Prostate gland (tissue), 2 donors: ENCODE measurements around the gene FGFRL1. TPM values are rescaled to one million over a fixed set of nuclear protein-coding genes. Genes with fewer than 3 reads are reported as not detected.
"Not testable (repeated sequence)": the region's sequence is repeated elsewhere in the genome, so short reads cannot be mapped to it uniquely, and the experiment has no call there.

ENCODE experiments used
- DNase-seq: peaks from one replicate; pipeline ENCODE4 v3.0.0-alpha.2; 2019; ENCODE audit warnings: low spot score
- H3K27ac ChIP-seq, 2 donors: fragments of 200-600 bp; sonication (generic); 2 replicates each; pipeline ENCODE4 v1.5.1; 2017 to 2019
- H3K27me3 ChIP-seq: fragments of 200-600 bp; sonication (generic); replicated peaks from 2 replicates; pipeline ENCODE4 v1.5.1; 2019; ENCODE audit not compliant: insufficient read depth
- H3K36me3 ChIP-seq, 2 donors: fragments of 200-600 bp; sonication (generic); 1 replicate in 1 of 2; 2 replicates in 1 of 2; pipeline versions ENCODE4 v1.5.1 to v1.8.1; 2017 to 2019
- H3K4me1 ChIP-seq: fragments of 200-600 bp; sonication (generic); replicated peaks from 2 replicates; pipeline ENCODE4 v1.5.1; 2019
- H3K4me3 ChIP-seq, 2 donors: fragments of 200-600 bp; sonication (generic); 2 replicates each; pipeline ENCODE4 v1.5.1; 2017 to 2019
- H3K9me3 ChIP-seq: fragments of 200-600 bp; sonication (generic); 2 replicates; pipeline ENCODE4 v1.5.1; 2017
- POLR2A ChIP-seq: fragments of 450-650 bp; IDR thresholded peaks from one replicate; pipeline ENCODE4 v1.6.1; 2016; ENCODE audit warnings: antibody characterized with exemption, mild to moderate bottlenecking
- POLR2AphosphoS5 ChIP-seq: sonication (generic); formaldehyde crosslinking; IDR thresholded peaks from one replicate; pipeline ENCODE4 v1.6.1; 2017; ENCODE audit warnings: antibody characterized with exemption
- WGBS: methylation state at CpG from one replicate; pipeline ENCODE4 v1.1.5; 2018; 5-methylcytosine and 5-hydroxymethylcytosine counted together
- intact Hi-C: fragments of 100-400 bp; cut with DNase I; formaldehyde crosslinking; loops from one replicate; pipeline ENCODE4 v1.14.2; 2022
- total RNA-seq, 2 donors: library from RNA; depleted of rRNA; stranded (reverse); fragments of >200 nt; gene quantifications; one replicate each; pipeline ENCODE4 v1.1.0, GENCODE V29; 2016
- TF ChIP-seq, protein P1 (sequence below), 4 experiments: fragments of 200-600 bp in 2 of 4; fragments of 450-650 bp in 2 of 4; sonication (generic) in 2 of 4; IDR thresholded peaks; 1 replicate in 3 of 4; 2 replicates in 1 of 4; pipeline ENCODE4 v1.5.1; 2016 to 2019; ENCODE audit warnings: antibody characterized with exemption in 4 of 4, mild to moderate bottlenecking in 2 of 4, moderate library complexity in 2 of 4

FGFRL1 gene
- total RNA-seq, 2 donors from 2014 or later: 26.6 to 29.4 TPM

DNA sequence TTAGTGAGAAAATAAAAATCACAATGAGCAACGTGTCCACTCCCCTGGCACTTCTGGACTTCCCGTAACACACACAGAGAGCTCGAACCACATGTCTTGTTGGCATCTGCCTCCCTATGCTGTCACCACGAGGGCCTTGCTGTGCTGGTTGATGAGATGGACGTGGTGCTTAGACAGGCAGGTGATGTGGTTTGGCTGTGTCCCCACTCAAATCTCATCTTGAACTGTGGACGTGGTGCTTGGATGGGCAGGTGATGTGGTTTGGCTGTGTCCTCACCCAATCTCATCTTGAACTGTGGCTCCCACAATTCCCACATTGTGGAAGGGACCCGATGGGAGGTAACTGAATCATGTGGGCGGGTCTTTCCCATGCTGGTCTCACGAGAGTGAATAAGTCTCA, 40.0 kb downstream of the FGFRL1 start:
- no peak overlapping the region for H3K4me3 ChIP-seq
- no peaks in the 10 kb centered on the region for H3K9me3 ChIP-seq
- 74% methylated on average over 9 of the region's 9 CpGs for WGBS
- H3K36me3 ChIP-seq: no peaks in the 10 kb centered on the region
- no peaks in the 10 kb centered on the region for H3K27me3 ChIP-seq
- intact Hi-C loops: no loop called here
- no peaks in the 10 kb centered on the region for H3K4me1 ChIP-seq
- H3K27ac ChIP-seq: no peak overlapping the region
- TF ChIP-seq POLR2AphosphoS5 (no peak), POLR2A (no peak)
- TF ChIP-seq, protein P1, sequence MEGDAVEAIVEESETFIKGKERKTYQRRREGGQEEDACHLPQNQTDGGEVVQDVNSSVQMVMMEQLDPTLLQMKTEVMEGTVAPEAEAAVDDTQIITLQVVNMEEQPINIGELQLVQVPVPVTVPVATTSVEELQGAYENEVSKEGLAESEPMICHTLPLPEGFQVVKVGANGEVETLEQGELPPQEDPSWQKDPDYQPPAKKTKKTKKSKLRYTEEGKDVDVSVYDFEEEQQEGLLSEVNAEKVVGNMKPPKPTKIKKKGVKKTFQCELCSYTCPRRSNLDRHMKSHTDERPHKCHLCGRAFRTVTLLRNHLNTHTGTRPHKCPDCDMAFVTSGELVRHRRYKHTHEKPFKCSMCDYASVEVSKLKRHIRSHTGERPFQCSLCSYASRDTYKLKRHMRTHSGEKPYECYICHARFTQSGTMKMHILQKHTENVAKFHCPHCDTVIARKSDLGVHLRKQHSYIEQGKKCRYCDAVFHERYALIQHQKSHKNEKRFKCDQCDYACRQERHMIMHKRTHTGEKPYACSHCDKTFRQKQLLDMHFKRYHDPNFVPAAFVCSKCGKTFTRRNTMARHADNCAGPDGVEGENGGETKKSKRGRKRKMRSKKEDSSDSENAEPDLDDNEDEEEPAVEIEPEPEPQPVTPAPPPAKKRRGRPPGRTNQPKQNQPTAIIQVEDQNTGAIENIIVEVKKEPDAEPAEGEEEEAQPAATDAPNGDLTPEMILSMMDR (IDR thresholded peaks at IDR 0.05): no peak
- DNase-seq: no peak

- Histone ChIP-seq H3K36me3 (no peaks in the 10 kb centered on the region), H3K27me3 (no peaks in the 10 kb centered on the region), H3K27ac (no peak overlapping the region), H3K9me3 (no peaks in the 10 kb centered on the region), H3K4me3 (no peak overlapping the region), H3K4me1 (no peaks in the 10 kb centered on the region)
- WGBS: 39% methylated on average over 14 of the region's 15 CpGs
- intact Hi-C loops: no loop called here
- TF ChIP-seq, protein P1 (IDR thresholded peaks at IDR 0.05): no peak
- TF ChIP-seq POLR2AphosphoS5 (no peak), POLR2A (no peak)
- no peak for DNase-seq
Measured at GRCh38 chr4:1052231-1052671, 40.8 kb downstream of the FGFRL1 start.

DNA sequence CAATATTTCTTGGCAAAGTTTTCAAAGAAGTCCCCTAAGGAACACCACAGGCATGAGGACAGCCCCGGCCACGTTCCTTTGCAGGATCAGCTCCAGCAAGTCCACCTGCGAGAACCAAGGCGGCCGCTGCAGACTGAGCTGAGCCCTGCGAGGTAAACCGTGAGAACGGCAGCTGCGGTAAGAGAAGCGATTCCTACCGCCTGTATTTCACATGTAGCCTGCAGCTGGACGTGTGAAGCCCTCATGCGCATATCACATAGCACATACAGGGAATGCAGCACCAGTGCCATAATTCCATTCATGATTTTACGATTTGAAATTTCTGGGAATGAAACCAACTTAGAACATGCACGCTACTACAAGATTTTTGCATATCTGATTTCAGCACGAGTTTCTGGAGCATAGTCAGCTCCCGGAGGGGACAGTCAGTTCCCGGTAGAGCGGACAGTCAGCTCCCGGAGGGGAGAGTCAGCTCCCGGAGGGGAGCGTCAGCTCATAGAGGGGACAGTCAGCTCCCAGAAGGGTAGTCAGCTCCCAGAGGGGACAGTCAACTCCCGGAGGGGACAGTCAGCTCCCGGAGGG, 41.7 kb downstream of the FGFRL1 start:
- H3K27ac ChIP-seq: no peak overlapping the region
- no peaks in the 10 kb centered on the region for H3K36me3 ChIP-seq
- TF ChIP-seq POLR2A: no peak
- TF ChIP-seq, protein P1 (IDR thresholded peaks at IDR 0.05): no peak
- peak; percentile 80 for TF ChIP-seq POLR2AphosphoS5
- H3K27me3 ChIP-seq: no peaks in the 10 kb centered on the region
- no peaks in the 10 kb centered on the region for H3K9me3 ChIP-seq
- H3K4me1 ChIP-seq: no peaks in the 10 kb centered on the region
- intact Hi-C loops: no loop called here
- H3K4me3 ChIP-seq: peak overlapping the region in 1 of 2 donors; percentile 13
- WGBS: 6% methylated on average over 24 of the region's 24 CpGs
- no peak for DNase-seq

DNA sequence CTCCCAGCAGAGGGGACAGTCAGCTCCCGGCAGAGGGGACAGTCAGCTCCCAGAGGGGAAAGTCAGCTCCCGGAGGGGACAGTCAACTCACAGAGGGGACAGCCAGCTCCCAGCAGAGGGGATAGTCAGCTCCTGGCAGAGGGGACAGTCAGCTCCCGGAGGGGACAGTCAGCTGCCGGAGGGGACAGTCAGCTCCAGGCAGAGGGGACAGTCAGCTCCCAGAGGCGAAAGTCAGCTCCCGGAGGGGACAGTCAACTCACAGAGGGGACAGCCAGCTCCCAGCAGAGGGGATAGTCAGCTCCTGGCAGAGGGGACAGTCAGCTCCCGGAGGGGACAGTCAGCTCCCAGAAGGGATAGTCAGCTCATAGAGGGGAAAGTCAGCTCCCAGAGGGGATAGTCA, 42.5 kb downstream of the FGFRL1 start:
- H3K27ac ChIP-seq, H3K9me3 ChIP-seq, H3K4me1 ChIP-seq, intact Hi-C loops, H3K27me3 ChIP-seq, H3K36me3 ChIP-seq, DNase-seq: not testable (repeated sequence)
- peak overlapping the region in 1 of 2 donors; percentile 13 for H3K4me3 ChIP-seq
- WGBS: 42% methylated on average over 7 of the region's 7 CpGs

DNA sequence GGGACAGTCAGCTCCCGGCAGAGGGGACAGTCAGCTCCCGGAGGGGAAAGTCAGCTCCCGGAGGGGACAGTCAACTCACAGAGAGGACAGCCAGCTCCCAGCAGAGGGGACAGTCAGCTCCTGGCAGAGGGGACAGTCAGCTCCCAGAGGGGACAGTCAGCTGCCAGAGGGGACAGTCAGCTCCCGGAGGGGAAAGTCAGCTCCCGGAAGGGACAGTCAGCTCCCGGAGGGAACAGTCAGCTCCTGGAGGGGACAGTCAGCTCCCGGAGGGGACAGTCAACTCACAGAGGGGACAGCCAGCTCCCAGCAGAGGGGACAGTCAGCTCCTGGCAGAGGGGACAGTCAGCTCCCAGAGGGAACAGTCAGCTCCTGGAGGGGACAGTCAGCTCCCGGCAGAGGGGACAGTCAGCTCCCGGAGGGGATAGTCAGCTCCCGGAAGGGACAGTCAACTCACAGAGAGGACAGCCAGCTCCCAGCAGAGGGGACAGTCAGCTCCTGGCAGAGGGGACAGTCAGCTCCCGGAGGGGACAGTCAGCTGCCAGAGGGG, 43.3 kb downstream of the FGFRL1 start:
- intact Hi-C loops, H3K36me3 ChIP-seq, H3K4me1 ChIP-seq, H3K4me3 ChIP-seq, H3K9me3 ChIP-seq, DNase-seq, H3K27ac ChIP-seq, H3K27me3 ChIP-seq: not testable (repeated sequence)
- WGBS: 59% methylated on average over 5 of the region's 11 CpGs

DNA sequence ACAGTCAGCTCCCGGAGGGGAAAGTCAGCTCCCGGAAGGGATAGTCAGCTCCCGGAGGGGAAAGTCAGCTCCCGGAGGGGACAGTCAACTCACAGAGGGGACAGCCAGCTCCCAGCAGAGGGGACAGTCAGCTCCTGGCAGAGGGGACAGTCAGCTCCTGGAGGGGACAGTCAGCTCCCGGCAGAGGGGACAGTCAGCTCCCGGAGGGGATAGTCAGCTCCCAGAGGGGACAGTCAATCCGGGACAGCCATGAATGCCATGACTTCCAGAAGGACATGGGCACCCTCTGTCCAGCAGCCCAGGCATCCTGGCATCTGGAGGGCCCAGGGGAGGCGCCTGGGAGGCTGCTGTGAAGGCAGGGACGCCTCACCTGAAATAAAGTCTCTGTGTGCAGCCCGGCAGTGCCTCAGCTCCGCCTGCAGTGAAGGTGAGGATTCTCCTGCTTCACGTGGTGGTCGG, 43.8 kb downstream of the FGFRL1 start:
- H3K27me3 ChIP-seq, intact Hi-C loops, H3K4me1 ChIP-seq, DNase-seq, H3K4me3 ChIP-seq, H3K36me3 ChIP-seq, H3K9me3 ChIP-seq, H3K27ac ChIP-seq: not testable (repeated sequence)
- 44% methylated on average over 13 of the region's 13 CpGs for WGBS
